Thyroid gland (tissue), 4 donors: ENCODE data around the gene APOL4.

Experiments
- POLR2A ChIP-seq, 2 donors: fragments of 450-650 bp; IDR thresholded peaks; one replicate each; pipeline ENCODE4 v1.6.1; 2017; ENCODE audit warnings: antibody characterized with exemption in 2 of 2, mild to moderate bottlenecking in 2 of 2, moderate library complexity in 1 of 2
- TF ChIP-seq, protein P1 (sequence below), 6 experiments: fragments of 200-600 bp in 3 of 6; fragments of 450-650 bp in 3 of 6; sonication (generic) in 3 of 6; IDR thresholded peaks; one replicate each; pipeline ENCODE4 v1.5.1; 2016 to 2019; ENCODE audit warnings: antibody characterized with exemption in 6 of 6, mild to moderate bottlenecking in 2 of 6, inconsistent platforms in 1 of 6, moderate library complexity in 1 of 6

DNA sequence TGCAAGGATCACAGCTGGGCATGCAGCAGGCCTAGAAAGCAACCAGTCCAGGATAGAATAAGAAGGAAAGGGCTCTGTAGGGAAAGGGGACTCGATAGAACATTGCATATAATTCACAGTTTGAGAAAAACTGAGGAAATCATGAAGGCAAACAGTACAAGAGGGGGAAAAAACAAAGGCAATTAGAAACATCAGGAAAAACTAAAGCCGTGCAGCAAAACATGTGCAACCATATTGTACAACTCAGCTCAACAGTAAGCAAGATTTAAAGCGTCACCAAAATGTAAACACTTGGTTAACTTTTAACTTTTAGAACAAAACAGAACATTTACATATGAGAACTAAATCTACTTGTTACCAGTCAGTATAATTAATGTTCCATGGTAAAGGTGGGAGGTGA is 49.5 kb downstream of the APOL4 start:
- TF ChIP-seq, protein P1, sequence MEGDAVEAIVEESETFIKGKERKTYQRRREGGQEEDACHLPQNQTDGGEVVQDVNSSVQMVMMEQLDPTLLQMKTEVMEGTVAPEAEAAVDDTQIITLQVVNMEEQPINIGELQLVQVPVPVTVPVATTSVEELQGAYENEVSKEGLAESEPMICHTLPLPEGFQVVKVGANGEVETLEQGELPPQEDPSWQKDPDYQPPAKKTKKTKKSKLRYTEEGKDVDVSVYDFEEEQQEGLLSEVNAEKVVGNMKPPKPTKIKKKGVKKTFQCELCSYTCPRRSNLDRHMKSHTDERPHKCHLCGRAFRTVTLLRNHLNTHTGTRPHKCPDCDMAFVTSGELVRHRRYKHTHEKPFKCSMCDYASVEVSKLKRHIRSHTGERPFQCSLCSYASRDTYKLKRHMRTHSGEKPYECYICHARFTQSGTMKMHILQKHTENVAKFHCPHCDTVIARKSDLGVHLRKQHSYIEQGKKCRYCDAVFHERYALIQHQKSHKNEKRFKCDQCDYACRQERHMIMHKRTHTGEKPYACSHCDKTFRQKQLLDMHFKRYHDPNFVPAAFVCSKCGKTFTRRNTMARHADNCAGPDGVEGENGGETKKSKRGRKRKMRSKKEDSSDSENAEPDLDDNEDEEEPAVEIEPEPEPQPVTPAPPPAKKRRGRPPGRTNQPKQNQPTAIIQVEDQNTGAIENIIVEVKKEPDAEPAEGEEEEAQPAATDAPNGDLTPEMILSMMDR (IDR thresholded peaks at IDR 0.05), result no peak
- TF ChIP-seq POLR2A (IDR thresholded peaks at IDR 0.05), result no peak
